B cell (primary cell): ENCODE results near the gene TAGLN2. TPM values are rescaled to one million over a fixed set of nuclear protein-coding genes. Genes with fewer than 3 reads are reported as not detected.
A peak's percentile ranks its signal among the peaks of the same experiment; 100 is the strongest.

Experiments
- ATAC-seq: fragments of 200-7000 bp; cut with Tn5 transposase; one replicate; pipeline ENCODE4 v1.10.0; 2021; ENCODE audit warnings: low read depth, mild to moderate bottlenecking, moderate number of reproducible peaks, moderate library complexity
- CTCF ChIA-PET: fragments of 350-600 bp; sonication (Branson Sonifier 250); formaldehyde crosslinking; loops from one replicate; lab custom pipeline; 2021; ENCODE audit warnings: antibody characterized with exemption, inconsistent platforms; lab: Charles Lee
- POLR2A ChIA-PET: fragments of 350-600 bp; sonication (Branson Sonifier 250); formaldehyde crosslinking; loops from one replicate; lab custom pipeline; 2021; ENCODE audit warnings: antibody characterized with exemption; lab: Charles Lee
- DNase-seq: peaks from one replicate; pipeline ENCODE4 v3.0.0; 2013
- H2AFZ ChIP-seq: 2 replicates; pipeline ENCODE4 v1.6.1; 2012; ENCODE audit warnings: mild to moderate bottlenecking, low read depth, low read length; ENCODE audit not compliant: insufficient read depth, poor library complexity, severe bottlenecking
- H3K27ac ChIP-seq, 2 donors: 1 replicate in 1 of 2; 2 replicates in 1 of 2; pipeline ENCODE4 v1.5.1; 2012 to 2013; ENCODE audit warnings: low read length in 2 of 2, mild to moderate bottlenecking in 2 of 2, moderate library complexity in 1 of 2
- H3K27me3 ChIP-seq, 4 experiments: fragments of 200-600 bp in 1 of 4; sonication (generic) in 1 of 4; replicated peaks in 1 of 4; 1 replicate in 2 of 4; 2 replicates in 2 of 4; pipeline versions ENCODE4 v1.6.1 to v1.7.0; 2013 to 2016; ENCODE audit warnings: low read length in 3 of 4, mild to moderate bottlenecking in 2 of 4, mixed read lengths in 1 of 4, moderate library complexity in 1 of 4; ENCODE audit not compliant: insufficient read depth in 4 of 4, control insufficient read depth in 3 of 4; ENCODE audit errors: control extremely low read depth in 1 of 4
- H3K36me3 ChIP-seq, 2 experiments: replicated peaks in 1 of 2; 1 replicate in 1 of 2; 2 replicates in 1 of 2; pipeline versions ENCODE4 v1.6.1 to v1.7.1; 2013; ENCODE audit warnings: low read length in 1 of 2; ENCODE audit not compliant: insufficient read depth in 2 of 2, control insufficient read depth in 1 of 2; ENCODE audit errors: control extremely low read depth in 1 of 2, extremely low read depth in 1 of 2
- H3K4me1 ChIP-seq, 2 donors: fragments of 200-600 bp in 1 of 2; sonication (generic) in 1 of 2; 1 replicate in 1 of 2; 2 replicates in 1 of 2; pipeline versions ENCODE4 v1.5.1 to v1.6.1; 2013 to 2017; ENCODE audit warnings: low read length in 2 of 2; ENCODE audit not compliant: control insufficient read depth in 2 of 2, insufficient read depth in 2 of 2
- H3K4me2 ChIP-seq: replicated peaks from 2 replicates; pipeline ENCODE3; 2012; ENCODE audit warnings: mild to moderate bottlenecking, low read depth, low read length; ENCODE audit not compliant: poor library complexity, severe bottlenecking
- H3K4me3 ChIP-seq, 5 experiments: fragments of 200-600 bp in 1 of 5; sonication (generic) in 1 of 5; 1 replicate in 3 of 5; 2 replicates in 2 of 5; pipeline versions ENCODE4 v1.5.1 to v1.7.0; 2011 to 2016; ENCODE audit warnings: low read length in 4 of 5, mild to moderate bottlenecking in 4 of 5, low read depth in 2 of 5, control low read depth in 1 of 5, moderate library complexity in 1 of 5; ENCODE audit not compliant: insufficient read depth in 1 of 5; ENCODE audit errors: control extremely low read depth in 1 of 5, extremely low read depth in 1 of 5
- H3K79me2 ChIP-seq: fragments of 200-600 bp; sonication (generic); one replicate; pipeline ENCODE4 v1.6.0; 2016; ENCODE audit warnings: low read length; ENCODE audit not compliant: control insufficient read depth, insufficient read depth
- H3K9ac ChIP-seq: fragments of 200-600 bp; sonication (generic); 2 replicates; pipeline ENCODE4 v1.6.1; 2017; ENCODE audit warnings: mild to moderate bottlenecking, low read length, moderate library complexity
- H3K9me3 ChIP-seq, 3 donors: one replicate each; pipeline versions ENCODE4 v1.6.1 to v1.7.1; 2013; ENCODE audit warnings: low read length in 2 of 3; ENCODE audit not compliant: control insufficient read depth in 2 of 3, insufficient read depth in 1 of 3; ENCODE audit errors: control extremely low read depth in 1 of 3
- H4K20me1 ChIP-seq: 2 replicates; pipeline ENCODE4 v1.6.0; 2012; ENCODE audit warnings: mild to moderate bottlenecking, low read length; ENCODE audit not compliant: insufficient read depth, control insufficient read depth, poor library complexity, severe bottlenecking
- H3K27ac Mint-ChIP-seq: one replicate; pipeline ENCODE4 v1.8.0; 2021; ENCODE audit warnings: mixed read lengths
- H3K27me3 Mint-ChIP-seq: one replicate; pipeline ENCODE4 v1.8.0; 2021; ENCODE audit warnings: mixed read lengths
- H3K4me1 Mint-ChIP-seq: one replicate; pipeline ENCODE4 v1.8.0; 2021; ENCODE audit warnings: mixed read lengths
- H3K4me3 Mint-ChIP-seq: one replicate; pipeline ENCODE4 v1.8.0; 2021; ENCODE audit warnings: mixed read lengths
- H3K9me3 Mint-ChIP-seq: one replicate; pipeline ENCODE4 v1.8.0; 2022; ENCODE audit warnings: mixed read lengths; ENCODE audit not compliant: insufficient read depth
- EZH2 ChIP-seq: IDR thresholded peaks from 2 replicates; pipeline ENCODE4 v1.6.1; 2012; ENCODE audit warnings: borderline replicate concordance, low read depth, mild to moderate bottlenecking, moderate library complexity, low read length; ENCODE audit not compliant: insufficient read depth, poor library complexity, severe bottlenecking
- WGBS: methylation state at CpG from one replicate; pipeline ENCODE4 v1.1.5; 2013; ENCODE audit warnings: missing lambda C conversion rate; ENCODE audit not compliant: insufficient coverage; 5-methylcytosine and 5-hydroxymethylcytosine counted together
- intact Hi-C: fragments of 100-400 bp; cut with micrococcal nuclease; formaldehyde crosslinking; loops from one replicate; pipeline ENCODE4 v1.10.0; 2022
- polyA plus RNA-seq: library from polyadenylated mRNA; depleted of rRNA; stranded (reverse); fragments of >200 nt; gene quantifications from 2 replicates; pipeline ENCODE4 v1.2.3, GENCODE V29; 2012
- total RNA-seq, 2 donors: library from RNA; stranded (reverse); fragments of 120-200 nt in 1 of 2; gene quantifications; 1 replicate in 1 of 2; 2 replicates in 1 of 2; pipeline versions ENCODE4 v1.2.3 to v1.2.4, GENCODE V29; 2013 to 2022
- TF ChIP-seq, protein P1 (sequence below): fragments of 200-600 bp; IDR thresholded peaks from one replicate; pipeline ENCODE4 v1.8.0; 2022; ENCODE audit warnings: antibody characterized with exemption, mild to moderate bottlenecking

TAGLN2 gene
- total and polyA plus RNA-seq, 2 donors (not counting 1 experiment from before 2014, with no cell fraction given) = 342 to 721 TPM

DNA sequence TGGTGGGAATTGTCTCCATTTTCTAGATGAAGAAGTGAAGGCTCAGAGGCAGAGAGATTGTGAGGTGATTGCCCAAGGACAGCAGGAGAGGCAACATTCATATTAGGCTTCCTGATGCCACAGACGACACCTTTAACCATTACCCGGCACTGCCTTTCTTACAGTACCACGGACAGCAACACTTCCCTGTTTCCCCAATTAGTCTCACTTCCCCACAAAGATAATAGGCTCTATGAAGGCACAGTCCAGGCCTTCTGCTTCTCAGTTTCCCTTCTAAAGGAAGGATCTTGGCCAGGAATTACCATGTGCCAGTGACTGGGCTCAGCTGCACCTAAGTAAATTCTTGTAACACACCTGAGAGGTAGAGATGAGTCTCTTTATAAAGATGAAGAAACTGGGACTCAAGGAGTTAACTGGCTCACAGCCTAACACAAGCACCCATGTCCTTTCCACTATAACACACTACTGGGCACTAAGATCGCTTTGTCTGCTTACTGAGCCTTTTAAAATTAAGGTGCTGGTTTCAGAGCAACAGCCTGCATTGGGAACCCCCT, 10.5 kb upstream of the TAGLN2 start:
- 45% methylated on average over 4 of the region's 4 CpGs for WGBS
- intact Hi-C loops = loop anchor here (1.0 to 5.0 kb wide), 7 partner anchors 10 to 317 kb away; partner anchors contain the start of genes IGSF9 and TAGLN2
- Histone ChIP-seq H3K9me3 (peaks cover 0 to 4% (median 0%) of the 10 kb centered on the region in 3 donors), H2AFZ (no peak overlapping the region), H3K4me3 (no peak overlapping the region), H3K36me3 (no peaks in the 10 kb centered on the region), H3K79me2 (no peaks in the 10 kb centered on the region), H3K27me3 (no peaks in the 10 kb centered on the region), H4K20me1 (no peaks in the 10 kb centered on the region), H3K27ac (no peak overlapping the region), H3K4me1 (peaks cover 37 to 43% of the 10 kb centered on the region in 2 donors), H3K9ac (peak overlapping the region; percentile 8), H3K4me2 (peak overlapping the region; percentile 73)
- peak; percentile 54 for DNase-seq
- TF ChIP-seq EZH2 = no peak
- TF ChIP-seq, protein P1, sequence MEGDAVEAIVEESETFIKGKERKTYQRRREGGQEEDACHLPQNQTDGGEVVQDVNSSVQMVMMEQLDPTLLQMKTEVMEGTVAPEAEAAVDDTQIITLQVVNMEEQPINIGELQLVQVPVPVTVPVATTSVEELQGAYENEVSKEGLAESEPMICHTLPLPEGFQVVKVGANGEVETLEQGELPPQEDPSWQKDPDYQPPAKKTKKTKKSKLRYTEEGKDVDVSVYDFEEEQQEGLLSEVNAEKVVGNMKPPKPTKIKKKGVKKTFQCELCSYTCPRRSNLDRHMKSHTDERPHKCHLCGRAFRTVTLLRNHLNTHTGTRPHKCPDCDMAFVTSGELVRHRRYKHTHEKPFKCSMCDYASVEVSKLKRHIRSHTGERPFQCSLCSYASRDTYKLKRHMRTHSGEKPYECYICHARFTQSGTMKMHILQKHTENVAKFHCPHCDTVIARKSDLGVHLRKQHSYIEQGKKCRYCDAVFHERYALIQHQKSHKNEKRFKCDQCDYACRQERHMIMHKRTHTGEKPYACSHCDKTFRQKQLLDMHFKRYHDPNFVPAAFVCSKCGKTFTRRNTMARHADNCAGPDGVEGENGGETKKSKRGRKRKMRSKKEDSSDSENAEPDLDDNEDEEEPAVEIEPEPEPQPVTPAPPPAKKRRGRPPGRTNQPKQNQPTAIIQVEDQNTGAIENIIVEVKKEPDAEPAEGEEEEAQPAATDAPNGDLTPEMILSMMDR = no peak
- Mint-ChIP-seq H3K27me3 (peaks cover 5% of the 10 kb centered on the region), H3K4me3 (peak overlapping the region; percentile 19), H3K9me3 (no peaks in the 10 kb centered on the region), H3K27ac (no peak overlapping the region), H3K4me1 (peaks cover 47% of the 10 kb centered on the region)
- no peak for ATAC-seq
- CTCF ChIA-PET = interaction anchor here (1.0 to 10.7 kb wide), 12 partner anchors 10 to 151 kb away, joined by 3 to 177 read pairs (median 6); partner anchors contain the start of gene TAGLN2
- POLR2A ChIA-PET = interaction anchor here (1.1 kb wide), 1 partner anchor 9 kb away, joined by 5 read pairs; no protein-coding TSS in a partner anchor

DNA sequence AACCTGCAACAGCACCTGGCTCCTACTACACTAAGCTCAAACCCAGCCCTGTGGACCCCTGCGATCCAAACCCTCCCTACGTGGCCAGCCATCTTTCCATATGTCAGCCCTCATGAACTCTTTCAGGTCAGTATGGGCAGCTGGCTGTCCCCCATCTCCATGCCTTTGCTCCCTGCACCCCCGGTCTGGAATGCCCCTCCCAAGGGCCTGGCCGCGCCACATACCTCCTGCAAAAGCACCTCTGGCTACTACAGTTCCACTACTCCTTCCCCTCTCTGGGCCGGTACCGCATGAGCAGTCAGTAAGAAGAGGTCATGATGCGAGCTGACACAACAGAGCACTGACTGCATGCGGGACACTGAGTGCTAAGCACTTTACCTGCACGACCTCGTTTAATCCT, 10.0 kb upstream of the TAGLN2 start:
- 91% methylated on average over 11 of the region's 11 CpGs for WGBS
- H3K4me1 ChIP-seq = peaks cover 35 to 40% of the 10 kb centered on the region in 2 donors
- H3K27ac Mint-ChIP-seq = no peak overlapping the region
- intact Hi-C loops = loop anchor here (5.0 kb wide), 3 partner anchors 83 to 317 kb away; no protein-coding TSS in a partner anchor
- ChIA-PET POLR2A (interaction anchor here (1.4 kb wide), 1 partner anchor 10 kb away, joined by 3 read pairs; the partner anchor contains the start of gene TAGLN2), CTCF (interaction anchor here (1.0 to 10.7 kb wide), 10 partner anchors 11 to 152 kb away, joined by 3 to 177 read pairs (median 6); partner anchors contain the start of gene TAGLN2)
- H3K9ac ChIP-seq = no peak overlapping the region
- H3K4me3 Mint-ChIP-seq = no peak overlapping the region
- H3K9me3 Mint-ChIP-seq = no peaks in the 10 kb centered on the region
- H4K20me1 ChIP-seq = no peaks in the 10 kb centered on the region
- peaks cover 44% of the 10 kb centered on the region for H3K4me1 Mint-ChIP-seq
- TF ChIP-seq, protein P1 = no peak
- TF ChIP-seq EZH2 = no peak
- H3K4me3 ChIP-seq = no peak overlapping the region
- H3K4me2 ChIP-seq = no peak overlapping the region
- H3K36me3 ChIP-seq = no peaks in the 10 kb centered on the region
- H3K27ac ChIP-seq = no peak overlapping the region
- ATAC-seq = no peak
- peaks cover 7% of the 10 kb centered on the region for H3K27me3 Mint-ChIP-seq
- no peak overlapping the region for H2AFZ ChIP-seq
- H3K9me3 ChIP-seq = peaks cover 0 to 4% (median 0%) of the 10 kb centered on the region in 3 donors
- DNase-seq = no peak
- H3K27me3 ChIP-seq = no peaks in the 10 kb centered on the region
- no peaks in the 10 kb centered on the region for H3K79me2 ChIP-seq
